Measurements from ENCODE around the gene PPP1R13L. TPM values are rescaled to one million over a fixed set of nuclear protein-coding genes. Genes with fewer than 3 reads are reported as not detected.
"Not testable (repeated sequence)": the region's sequence is repeated elsewhere in the genome, so short reads cannot be mapped to it uniquely, and the experiment has no call there.

PPP1R13L gene
- polyA plus RNA-seq (2014; cell fraction: cytosol; rRNA removed), result 1.1 and 2.6 TPM in 2 replicates
- 0.90 and 1.7 TPM in 2 replicates for polyA plus RNA-seq (2014; cell fraction: nucleus; rRNA removed)

GRCh38 chr19:45404557-45405434, at the start of gene PPP1R13L:
Gene PPP1R13L, minus strand, starts transcription at chr19:45405069. Its CDS starts 6,751 bp downstream, at chr19:45398318.
- peak; percentile 80 for DNase-seq (ENCODE audit: low spot score)

GRCh38 chr19:45451850-45452387, 47.0 kb upstream of the PPP1R13L start:
- no peak for DNase-seq (ENCODE audit: low spot score)

- no peak for DNase-seq (ENCODE audit: low spot score)
These were observed 46.4 kb upstream of the PPP1R13L start for GRCh38 chr19:45451131-45451849.

GRCh38 chr19:45450012-45450333, 45.1 kb upstream of the PPP1R13L start:
- DNase-seq (ENCODE audit: low spot score), result no peak

GRCh38 chr19:45448887-45449299, 44.0 kb upstream of the PPP1R13L start:
- no peak for DNase-seq (ENCODE audit: low spot score)

GRCh38 chr19:45448425-45448756, 43.5 kb upstream of the PPP1R13L start:
- DNase-seq (ENCODE audit: low spot score), result no peak

GRCh38 chr19:45446944-45447343, 42.1 kb upstream of the PPP1R13L start:
- no peak for DNase-seq (ENCODE audit: low spot score)

GRCh38 chr19:45446295-45446694, 41.4 kb upstream of the PPP1R13L start:
- DNase-seq (ENCODE audit: low spot score), result no peak

- no peak for DNase-seq (ENCODE audit: low spot score)
These were observed 40.3 kb upstream of the PPP1R13L start for GRCh38 chr19:45445139-45445538.

- DNase-seq (ENCODE audit: low spot score), result peak; percentile 77
These were observed 39.6 kb upstream of the PPP1R13L start for GRCh38 chr19:45444318-45445041.

GRCh38 chr19:45443462-45444317, 38.8 kb upstream of the PPP1R13L start:
- DNase-seq (ENCODE audit: low spot score), result peak; percentile 85

- peak; percentile 61 for DNase-seq (ENCODE audit: low spot score)
These were observed 38.1 kb upstream of the PPP1R13L start for GRCh38 chr19:45442778-45443461.

GRCh38 chr19:45442408-45442777, 37.5 kb upstream of the PPP1R13L start:
- DNase-seq (ENCODE audit: low spot score), result no peak

- DNase-seq (ENCODE audit: low spot score), result peak; percentile 57
These were observed 36.2 kb upstream of the PPP1R13L start for GRCh38 chr19:45440873-45441654.

GRCh38 chr19:45440259-45440638, 35.4 kb upstream of the PPP1R13L start:
- DNase-seq (ENCODE audit: low spot score), result no peak

GRCh38 chr19:45439569-45440258, 34.8 kb upstream of the PPP1R13L start:
- DNase-seq (ENCODE audit: low spot score), result peak; percentile 60

- DNase-seq (ENCODE audit: low spot score), result no peak
These were observed 34.3 kb upstream of the PPP1R13L start for GRCh38 chr19:45439190-45439568.

GRCh38 chr19:45437328-45437727, 32.5 kb upstream of the PPP1R13L start:
- no peak for DNase-seq (ENCODE audit: low spot score)

GRCh38 chr19:45432543-45432942, 27.7 kb upstream of the PPP1R13L start:
- not testable (repeated sequence) for DNase-seq (ENCODE audit: low spot score)
